Spleen (tissue), 11 donors: Measurements from ENCODE around the gene LRRC45. TPM values are rescaled to one million over a fixed set of nuclear protein-coding genes. Genes with fewer than 3 reads are reported as not detected.

Experiments used
- DNase-seq: peaks from one replicate; pipeline ENCODE4 v3.0.0-alpha.2; 2020
- H3K27ac ChIP-seq, 8 donors: fragments of 200-600 bp; sonication (generic) in 7 of 8; 1 replicate in 4 of 8; 2 replicates in 4 of 8; pipeline versions ENCODE4 v1.5.0 to v1.8.0; 2016 to 2021; ENCODE audit warnings: inconsistent platforms in 4 of 8, mild to moderate bottlenecking in 4 of 8, moderate library complexity in 1 of 8
- H3K27me3 ChIP-seq, 7 donors: fragments of 200-600 bp; sonication (generic) in 6 of 7; replicated peaks in 1 of 7; 1 replicate in 4 of 7; 2 replicates in 3 of 7; pipeline versions ENCODE4 v1.5.0 to v1.8.0; 2016 to 2021; ENCODE audit warnings: inconsistent platforms in 3 of 7, mild to moderate bottlenecking in 1 of 7
- H3K36me3 ChIP-seq, 6 donors: fragments of 200-600 bp; sonication (generic) in 5 of 6; 1 replicate in 4 of 6; 2 replicates in 2 of 6; pipeline versions ENCODE4 v1.5.0 to v1.8.0; 2016 to 2021; ENCODE audit warnings: inconsistent platforms in 2 of 6
- H3K4me1 ChIP-seq, 6 donors: fragments of 200-600 bp; sonication (generic) in 5 of 6; 1 replicate in 3 of 6; 2 replicates in 3 of 6; pipeline versions ENCODE4 v1.5.0 to v1.8.0; 2016 to 2021; ENCODE audit warnings: inconsistent platforms in 3 of 6
- H3K4me3 ChIP-seq, 8 donors: fragments of 200-600 bp; sonication (generic) in 7 of 8; 1 replicate in 4 of 8; 2 replicates in 4 of 8; pipeline versions ENCODE4 v1.5.0 to v1.8.0; 2016 to 2021; ENCODE audit warnings: inconsistent platforms in 4 of 8, mild to moderate bottlenecking in 4 of 8, moderate library complexity in 2 of 8
- H3K9me3 ChIP-seq, 8 donors: fragments of 200-600 bp; sonication (generic) in 7 of 8; 1 replicate in 4 of 8; 2 replicates in 4 of 8; pipeline versions ENCODE4 v1.5.0 to v1.8.0; 2016 to 2021; ENCODE audit warnings: inconsistent platforms in 4 of 8
- CTCF ChIP-seq, 11 experiments: fragments of 200-600 bp in 7 of 11; fragments of 450-650 bp in 4 of 11; sonication (generic) in 4 of 11; IDR thresholded peaks in 8 of 11; conservative IDR thresholded peaks in 3 of 11; 1 replicate in 7 of 11; 2 replicates in 4 of 11; pipeline versions ENCODE4 v1.4.0 to v1.8.0; 2016 to 2021; ENCODE audit warnings: antibody characterized with exemption in 11 of 11, inconsistent platforms in 4 of 11, mild to moderate bottlenecking in 1 of 11
- POLR2A ChIP-seq, 3 donors: fragments of 450-650 bp; IDR thresholded peaks; one replicate each; pipeline ENCODE4 v1.5.1; 2017; ENCODE audit warnings: antibody characterized with exemption in 3 of 3, mild to moderate bottlenecking in 1 of 3
- POLR2AphosphoS5 ChIP-seq, 3 donors: sonication (generic); formaldehyde crosslinking; IDR thresholded peaks; one replicate each; pipeline ENCODE4 v1.5.1; 2017; ENCODE audit warnings: antibody characterized with exemption in 3 of 3
- WGBS, 5 donors: extraction: QIAGEN DNeasy Blood & Tissue Kit in 3 of 5; methylation state at CpG; one replicate each; pipeline versions ENCODE4 v1.1.5 to v1.1.7; 2013 to 2018; 5-methylcytosine and 5-hydroxymethylcytosine counted together
- intact Hi-C: fragments of 100-400 bp; cut with DNase I; formaldehyde crosslinking; loops from one replicate; pipeline ENCODE4 v1.15.0; 2023; ENCODE audit warnings: low total_unique reads
- polyA plus RNA-seq, 3 donors: library from polyadenylated mRNA; stranded (reverse); fragments of 200-250 nt; gene quantifications; one replicate each; pipeline ENCODE4 v1.2.1, GENCODE V29; 2013
- total RNA-seq, 7 donors: library from RNA; depleted of rRNA in 3 of 7; stranded (reverse); fragments of >200 nt in 3 of 7; fragmentation: NEBNext Ultra II Directional in 4 of 7; extraction: Animal tissue kit (Norgen Biotek cat#: 25700) in 4 of 7; gene quantifications; one replicate each; pipeline versions ENCODE4 v1.1.0 to v1.2.1, GENCODE V29; 2016 to 2021
- donor health status: healthy with polysubstance abuse.
- donor health status: DM: no; HTN: no; CAD: no; lungs with moderate emphysema.
- donor health status: DM: no; HTN: no; CAD: no.
- donor health status: Bipolar disorder and iron deficiency.
- donor health status: healthy.
- donor health status: DM: no; HTN: no; CAD: no.
- donor health status: DM: yes; HTN: yes; CAD: no.

Gene LRRC45
- total and polyA plus RNA-seq, 10 donors, result 7.5 to 23.4 (median 11.7) TPM

GRCh38 chr17:82025401-82026107 is 2.4 kb downstream of the LRRC45 start:
- 93 to 96% (median 95%) methylated on average over 23 to 25 of the region's 25 CpGs for WGBS, 5 donors
- Histone ChIP-seq H3K36me3 (peaks cover 0 to 40% (median 3%) of the 10 kb centered on the region in 6 donors), H3K4me3 (no peak overlapping the region), H3K27me3 (peaks cover 0 to 7% (median 0%) of the 10 kb centered on the region in 7 donors), H3K4me1 (peaks cover 32 to 55% (median 41%) of the 10 kb centered on the region in 6 donors), H3K9me3 (no peaks in the 10 kb centered on the region), H3K27ac (no peak overlapping the region)
- intact Hi-C loops, result no loop called here
- TF ChIP-seq POLR2AphosphoS5 (IDR thresholded peaks at IDR 0.05), result no peak
- TF ChIP-seq POLR2A (IDR thresholded peaks at IDR 0.05), result no peak
- no peak for TF ChIP-seq CTCF (IDR thresholded peaks at IDR 0.05 in 8 of 11, conservative IDR thresholded peaks at IDR 0.05 in 3 of 11)
- no peak for DNase-seq

GRCh38 chr17:82028246-82028645 is 5.1 kb downstream of the LRRC45 start:
- H3K4me1 ChIP-seq, result peaks cover 18 to 49% (median 36%) of the 10 kb centered on the region in 6 donors
- H3K9me3 ChIP-seq, result no peaks in the 10 kb centered on the region
- no peak for DNase-seq
- WGBS, 5 donors, result 96 to 99% (median 98%) methylated on average over 5 to 13 of the region's 13 CpGs
- H3K4me3 ChIP-seq, result no peak overlapping the region
- TF ChIP-seq POLR2A (IDR thresholded peaks at IDR 0.05) (no peak), CTCF (IDR thresholded peaks at IDR 0.05 in 8 of 11, conservative IDR thresholded peaks at IDR 0.05 in 3 of 11) (no peak), POLR2AphosphoS5 (IDR thresholded peaks at IDR 0.05) (no peak)
- no peak overlapping the region for H3K27ac ChIP-seq
- peaks cover 0 to 24% (median 7%) of the 10 kb centered on the region in 7 donors for H3K27me3 ChIP-seq
- peaks cover 0 to 40% (median 3%) of the 10 kb centered on the region in 6 donors for H3K36me3 ChIP-seq
- intact Hi-C loops, result no loop called here

GRCh38 chr17:82028966-82029365 is 5.9 kb downstream of the LRRC45 start:
- no peak for DNase-seq
- intact Hi-C loops, result no loop called here
- Histone ChIP-seq H3K36me3 (peaks cover 0 to 40% (median 3%) of the 10 kb centered on the region in 6 donors), H3K27ac (no peak overlapping the region), H3K27me3 (peaks cover 0 to 24% (median 7%) of the 10 kb centered on the region in 7 donors), H3K4me3 (no peak overlapping the region), H3K9me3 (no peaks in the 10 kb centered on the region), H3K4me1 (peaks cover 13 to 42% (median 30%) of the 10 kb centered on the region in 6 donors)
- TF ChIP-seq POLR2A (IDR thresholded peaks at IDR 0.05), result no peak
- TF ChIP-seq CTCF (IDR thresholded peaks at IDR 0.05 in 8 of 11, conservative IDR thresholded peaks at IDR 0.05 in 3 of 11), result no peak
- TF ChIP-seq POLR2AphosphoS5 (IDR thresholded peaks at IDR 0.05), result no peak
- WGBS, 5 donors, result 92 to 97% (median 96%) methylated on average over 7 to 9 of the region's 9 CpGs

- Histone ChIP-seq H3K9me3 (no peaks in the 10 kb centered on the region), H3K27me3 (peaks cover 0 to 24% (median 7%) of the 10 kb centered on the region in 7 donors), H3K36me3 (peaks cover 0 to 40% (median 3%) of the 10 kb centered on the region in 6 donors), H3K4me3 (no peak overlapping the region), H3K4me1 (peaks cover 10 to 38% (median 25%) of the 10 kb centered on the region in 6 donors), H3K27ac (no peak overlapping the region)
- WGBS, 5 donors, result 96 to 98% (median 96%) methylated on average over 14 to 16 of the region's 16 CpGs
- DNase-seq, result no peak
- TF ChIP-seq POLR2AphosphoS5 (IDR thresholded peaks at IDR 0.05) (no peak), POLR2A (IDR thresholded peaks at IDR 0.05) (no peak), CTCF (IDR thresholded peaks at IDR 0.05 in 8 of 11, conservative IDR thresholded peaks at IDR 0.05 in 3 of 11) (no peak)
- intact Hi-C loops, result no loop called here
Observed at GRCh38 chr17:82029391-82029790, 6.3 kb downstream of the LRRC45 start.
